Sigmoid colon (tissue), 3 donors: Measurements from ENCODE around the gene NAALADL2.

Source experiments
- POLR2A ChIP-seq, 2 donors: fragments of 450-650 bp; IDR thresholded peaks; one replicate each; pipeline ENCODE4 v1.6.1; 2016; ENCODE audit warnings: antibody characterized with exemption in 2 of 2, mild to moderate bottlenecking in 2 of 2, moderate library complexity in 2 of 2
- TF ChIP-seq, protein P1 (sequence below), 4 experiments: fragments of 450-650 bp in 3 of 4; fragments of 200-600 bp in 1 of 4; IDR thresholded peaks; one replicate each; pipeline ENCODE4 v1.5.1; 2016 to 2019; ENCODE audit warnings: antibody characterized with exemption in 4 of 4, mild to moderate bottlenecking in 3 of 4, moderate library complexity in 2 of 4

DNA sequence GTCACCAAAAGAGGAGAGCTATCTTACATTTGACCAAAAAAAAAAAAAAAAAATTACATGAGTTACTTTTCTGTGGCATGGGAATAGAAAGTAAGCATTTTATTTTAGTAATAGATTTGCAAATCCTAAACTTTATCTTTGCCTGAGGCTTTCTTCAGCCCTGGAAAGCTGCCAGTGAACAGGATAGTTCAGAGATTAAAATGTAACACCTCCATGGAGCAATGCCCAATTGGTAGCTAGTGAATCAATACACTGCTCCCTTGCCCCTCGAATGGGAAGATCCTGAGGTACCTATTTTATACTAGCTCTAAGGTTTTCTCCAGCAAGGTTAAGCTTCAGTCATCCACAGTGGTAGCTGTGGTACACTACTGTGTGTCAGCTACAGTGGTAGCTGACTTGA lies 867.1 kb downstream of the NAALADL2 start:
- TF ChIP-seq POLR2A (IDR thresholded peaks at IDR 0.05) = no peak
- TF ChIP-seq, protein P1, sequence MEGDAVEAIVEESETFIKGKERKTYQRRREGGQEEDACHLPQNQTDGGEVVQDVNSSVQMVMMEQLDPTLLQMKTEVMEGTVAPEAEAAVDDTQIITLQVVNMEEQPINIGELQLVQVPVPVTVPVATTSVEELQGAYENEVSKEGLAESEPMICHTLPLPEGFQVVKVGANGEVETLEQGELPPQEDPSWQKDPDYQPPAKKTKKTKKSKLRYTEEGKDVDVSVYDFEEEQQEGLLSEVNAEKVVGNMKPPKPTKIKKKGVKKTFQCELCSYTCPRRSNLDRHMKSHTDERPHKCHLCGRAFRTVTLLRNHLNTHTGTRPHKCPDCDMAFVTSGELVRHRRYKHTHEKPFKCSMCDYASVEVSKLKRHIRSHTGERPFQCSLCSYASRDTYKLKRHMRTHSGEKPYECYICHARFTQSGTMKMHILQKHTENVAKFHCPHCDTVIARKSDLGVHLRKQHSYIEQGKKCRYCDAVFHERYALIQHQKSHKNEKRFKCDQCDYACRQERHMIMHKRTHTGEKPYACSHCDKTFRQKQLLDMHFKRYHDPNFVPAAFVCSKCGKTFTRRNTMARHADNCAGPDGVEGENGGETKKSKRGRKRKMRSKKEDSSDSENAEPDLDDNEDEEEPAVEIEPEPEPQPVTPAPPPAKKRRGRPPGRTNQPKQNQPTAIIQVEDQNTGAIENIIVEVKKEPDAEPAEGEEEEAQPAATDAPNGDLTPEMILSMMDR (IDR thresholded peaks at IDR 0.05) = no peak
